NCI-H146 treated with DMSO at 0.1 percent for 48 hours (cell line): ENCODE results near the gene OR10K2.

Experiments used
- DNase-seq: peaks from one replicate; lab custom pipeline; 2025; ENCODE audit not compliant: unreplicated experiment; lab: John Stamatoyannopoulos, UW

The OR10K2 gene

GRCh38 chr1:158371188-158371953 lies 54.7 kb downstream of the OR10K2 start:
- DNase-seq = no peak
